HepG2 (cell line): ENCODE data around the gene GCM1. TPM values are rescaled to one million over a fixed set of nuclear protein-coding genes. Genes with fewer than 3 reads are reported as not detected.

Source experiments
- CHCHD3 ChIP-seq: sonication (generic); formaldehyde crosslinking; IDR thresholded peaks from 2 replicates; pipeline ENCODE4 v1.8.0; 2022; ENCODE audit warnings: mild to moderate bottlenecking, missing genetic modification reagents, moderate library complexity
- EP300 ChIP-seq, 3 experiments: sonication (generic) in 1 of 3; formaldehyde crosslinking in 1 of 3; IDR thresholded peaks; 2 replicates each; pipeline versions ENCODE4 v1.5.1 to v1.6.1; 2011 to 2020; ENCODE audit warnings: low read depth in 2 of 3, low read length in 2 of 3, borderline replicate concordance in 1 of 3, improper control_type of control experiment in 1 of 3, mild to moderate bottlenecking in 1 of 3, missing genetic modification reagents in 1 of 3, moderate library complexity in 1 of 3
- FOXK2 ChIP-seq: fragments of 450-650 bp; IDR thresholded peaks from 2 replicates; pipeline ENCODE4 v1.6.1; 2016
- HIVEP1 ChIP-seq: sonication (generic); formaldehyde crosslinking; IDR thresholded peaks from 2 replicates; pipeline ENCODE4 v1.4.0; 2020; ENCODE audit warnings: mild to moderate bottlenecking, missing genetic modification reagents
- HNF4A ChIP-seq: sonication (generic); formaldehyde crosslinking; IDR thresholded peaks from 2 replicates; pipeline ENCODE4 v1.4.0; 2020; ENCODE audit warnings: missing genetic modification reagents
- IRF2 ChIP-seq: IDR thresholded peaks from 2 replicates; pipeline ENCODE4 v1.6.1; 2018; ENCODE audit warnings: missing genetic modification reagents, missing compliant biosample characterization
- MAFK ChIP-seq, 2 experiments: IDR thresholded peaks in 1 of 2; conservative IDR thresholded peaks in 1 of 2; 2 replicates each; pipeline ENCODE4 v1.6.1; 2011; ENCODE audit warnings: improper control_type of control experiment in 2 of 2, low read length in 2 of 2
- MEIS2 ChIP-seq: sonication (generic); formaldehyde crosslinking; IDR thresholded peaks from 2 replicates; pipeline ENCODE4 v1.9.0; 2021; ENCODE audit warnings: mild to moderate bottlenecking, missing genetic modification reagents
- NFAT5 ChIP-seq: sonication (generic); formaldehyde crosslinking; IDR thresholded peaks from 2 replicates; pipeline ENCODE4 v1.4.0; 2020; ENCODE audit warnings: missing genetic modification reagents
- PITX1 ChIP-seq: sonication (generic); formaldehyde crosslinking; IDR thresholded peaks from 2 replicates; pipeline ENCODE4 v1.5.1; 2020; ENCODE audit warnings: mild to moderate bottlenecking, missing genetic modification reagents
- POLR2A ChIP-seq, 2 experiments: IDR thresholded peaks; 2 replicates each; pipeline ENCODE4 v1.6.1; 2011; ENCODE audit warnings: low read depth in 2 of 2, low read length in 2 of 2, mild to moderate bottlenecking in 1 of 2, moderate library complexity in 1 of 2; ENCODE audit not compliant: insufficient read depth in 1 of 2
- RBM39 ChIP-seq: fragments of 200-400 bp; formaldehyde crosslinking; IDR thresholded peaks from one replicate; pipeline ENCODE4 v1.6.1; 2018; ENCODE audit warnings: antibody characterized with exemption, mild to moderate bottlenecking, low read depth, low read length; ENCODE audit not compliant: poor library complexity, severe bottlenecking
- RXRA ChIP-seq: sonication (generic); formaldehyde crosslinking; IDR thresholded peaks from 2 replicates; pipeline ENCODE4 v1.5.1; 2020; ENCODE audit warnings: missing genetic modification reagents
- SOX13 ChIP-seq, 3 experiments: fragments of 450-650 bp in 1 of 3; sonication (generic) in 1 of 3; formaldehyde crosslinking in 1 of 3; IDR thresholded peaks in 2 of 3; conservative IDR thresholded peaks in 1 of 3; 2 replicates each; pipeline versions ENCODE4 v1.5.0 to v1.6.1; 2016 to 2020; ENCODE audit warnings: antibody characterized with exemption in 1 of 3, mild to moderate bottlenecking in 1 of 3, missing compliant biosample characterization in 1 of 3, missing genetic modification reagents in 1 of 3, moderate library complexity in 1 of 3
- ZFP36 ChIP-seq: fragments of 150-350 bp; IDR thresholded peaks from 2 replicates; pipeline ENCODE4 v1.6.1; 2018; ENCODE audit warnings: borderline replicate concordance, low read length, low read depth; ENCODE audit not compliant: partially characterized antibody
- ZNF44 ChIP-seq: sonication (generic); formaldehyde crosslinking; IDR thresholded peaks from 2 replicates; pipeline ENCODE4 v1.5.1; 2020; ENCODE audit warnings: mild to moderate bottlenecking, missing genetic modification reagents
- ZNF619 ChIP-seq: sonication (generic); formaldehyde crosslinking; IDR thresholded peaks from 2 replicates; pipeline ENCODE4 v1.4.0; 2020; ENCODE audit warnings: mild to moderate bottlenecking, missing genetic modification reagents
- ZNF652 ChIP-seq: IDR thresholded peaks from 2 replicates; pipeline ENCODE4 v1.6.1; 2016; ENCODE audit warnings: low read depth, borderline replicate concordance
- ZNF710 ChIP-seq: sonication (generic); formaldehyde crosslinking; IDR thresholded peaks from 2 replicates; pipeline ENCODE4 v1.5.0; 2020; ENCODE audit warnings: mild to moderate bottlenecking, missing genetic modification reagents, borderline replicate concordance
- ZNF770 ChIP-seq: sonication (generic); formaldehyde crosslinking; IDR thresholded peaks from 2 replicates; pipeline ENCODE4 v1.5.0; 2020; ENCODE audit warnings: mild to moderate bottlenecking, missing genetic modification reagents
- polyA plus RNA-seq, 8 experiments: library from polyadenylated mRNA; depleted of rRNA in 3 of 8; stranded (reverse) in 7 of 8; unstranded in 1 of 8; fragments of >200 nt; fragmentation: Illumina TruSeq in 4 of 8; extraction: Trizol in 4 of 8; gene quantifications; 2 replicates each; pipeline versions ENCODE4 v1.2.1 to v1.2.3, GENCODE V29; 2011 to 2016; ENCODE audit warnings: low read depth in 4 of 8, missing spikeins in 1 of 8, mixed read lengths in 1 of 8; ENCODE audit not compliant: insufficient read depth in 1 of 8
- total RNA-seq, 5 experiments: library from RNA; depleted of rRNA; stranded (reverse); fragments of >200 nt; fragmentation: Illumina TruSeq; extraction: Trizol; gene quantifications; 2 replicates each; pipeline ENCODE4 v1.2.3, GENCODE V29; 2016; ENCODE audit warnings: low read depth in 1 of 5

Gene GCM1
- total and polyA plus RNA-seq, 2 of the 13 experiments (the other 11 are each of a cell fraction or from before 2014, with no cell fraction given): 0.04 to 0.13 TPM

GRCh38 chr6:53113742-53114141 lies 34.9 kb downstream of the GCM1 start (continued):
- TF ChIP-seq MEIS2: no peak
- TF ChIP-seq FOXK2: no peak
- no peak for TF ChIP-seq RXRA (CRISPR knock-in tag)
- no peak for TF ChIP-seq MAFK (conservative IDR thresholded peaks at IDR 0.05 in 1 of 2, IDR thresholded peaks at IDR 0.05 in 1 of 2; ENCODE audit: low read length in 2 of 2)
- TF ChIP-seq RBM39: no peak
- no peak for TF ChIP-seq ZNF770 (CRISPR knock-in tag)
- TF ChIP-seq ZNF44 (CRISPR knock-in tag): no peak
- no peak for TF ChIP-seq PITX1 (CRISPR knock-in tag)
- no peak for TF ChIP-seq NFAT5 (CRISPR knock-in tag)
- no peak for TF ChIP-seq IRF2 (CRISPR knock-in tag)
- TF ChIP-seq ZFP36: no peak
- TF ChIP-seq ZNF710 (CRISPR knock-in tag): no peak
- TF ChIP-seq ZNF619 (CRISPR knock-in tag): no peak
- TF ChIP-seq POLR2A (IDR thresholded peaks at IDR 0.05; ENCODE audit: insufficient read depth in 1 of 2, low read depth in 2 of 2, low read length in 2 of 2): no peak
- TF ChIP-seq ZNF652 (CRISPR knock-in tag): peak; percentile 55; the same call in 1 of the 2 replicates
- TF ChIP-seq HNF4A (CRISPR knock-in tag): peak; percentile 38; the same call in 1 of the 2 replicates
- peak in 1 of 2 experiments; percentile 42; a peak in 1 of 4 replicates for TF ChIP-seq EP300 (IDR thresholded peaks at IDR 0.05; ENCODE audit: low read depth in 2 of 2, low read length in 2 of 2)
- no peak for TF ChIP-seq EP300 (CRISPR knock-in tag; IDR thresholded peaks at IDR 0.05; ENCODE audit: borderline replicate concordance)
- no peak for TF ChIP-seq SOX13 (IDR thresholded peaks at IDR 0.05)
- peak in 1 of 2 experiments; percentile 87; a peak in 2 of 4 replicates for TF ChIP-seq SOX13 (CRISPR knock-in tag; conservative IDR thresholded peaks at IDR 0.05 in 1 of 2, IDR thresholded peaks at IDR 0.05 in 1 of 2)
- TF ChIP-seq HIVEP1: no peak
- TF ChIP-seq CHCHD3: no peak
